SW480 (cell line): ENCODE measurements around the gene LRIT1.
A peak's percentile ranks its signal among the peaks of the same experiment; 100 is the strongest.

Source experiments
- DNase-seq: peaks from one replicate; pipeline ENCODE4 v3.0.0-alpha.2; 2016; ENCODE audit warnings: low spot score

Gene LRIT1

DNA sequence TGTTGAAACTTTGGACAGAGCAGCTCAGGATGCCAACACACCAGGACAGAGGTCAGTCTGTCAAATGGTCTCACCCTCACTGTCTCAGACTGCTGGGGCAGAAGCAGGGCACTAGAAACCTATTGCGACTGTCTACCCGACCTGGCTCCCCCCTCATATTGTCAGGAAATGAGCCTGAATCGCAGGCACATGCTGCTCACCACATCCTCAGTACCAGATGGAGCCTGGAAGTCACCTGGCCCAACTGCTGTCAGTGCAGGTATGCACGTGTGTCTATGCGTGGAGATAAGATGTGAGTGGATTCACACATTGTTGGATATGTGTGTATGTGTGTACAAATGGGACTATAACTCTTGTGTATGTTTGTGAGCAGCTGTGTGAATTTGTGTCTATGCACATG lies 50.2 kb downstream of the LRIT1 start:
- DNase-seq: no peak

GRCh38 chr10:84190621-84191020 lies 50.7 kb downstream of the LRIT1 start:
- DNase-seq: no peak

DNA sequence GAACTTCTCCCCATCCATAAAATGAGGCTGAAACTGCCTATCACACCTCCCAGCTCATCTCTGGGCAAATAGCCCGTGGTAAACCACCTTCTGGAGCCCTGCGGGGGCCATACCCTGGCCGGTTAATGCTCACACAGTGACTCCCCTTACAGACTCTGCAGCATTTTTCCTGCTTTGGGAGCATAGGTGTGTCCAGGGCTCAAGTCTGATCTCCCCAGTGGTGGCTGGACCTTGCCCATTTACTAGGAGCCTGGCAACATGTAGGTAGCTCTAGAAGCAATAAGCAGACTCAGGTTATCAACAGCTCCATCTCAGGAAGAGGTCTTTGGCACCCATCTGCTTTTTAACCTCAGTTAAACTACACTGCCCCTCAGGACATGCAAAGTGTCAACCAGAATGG lies 52.5 kb downstream of the LRIT1 start:
- no peak for DNase-seq

GRCh38 chr10:84185526-84186175 lies 55.7 kb downstream of the LRIT1 start:
- DNase-seq: no peak

- DNase-seq: peak; percentile 19
These were observed 56.8 kb downstream of the LRIT1 start for GRCh38 chr10:84184517-84184916.

- DNase-seq: no peak
These were observed 59.7 kb downstream of the LRIT1 start for GRCh38 chr10:84181631-84182030.
